ENCODE measurements around the gene CDC7. TPM values are rescaled to one million over a fixed set of nuclear protein-coding genes. Genes with fewer than 3 reads are reported as not detected.
A peak's percentile ranks its signal among the peaks of the same experiment; 100 is the strongest.

The CDC7 gene
- total RNA-seq, 3 donors from 2014 or later (not counting 1 experiment from before 2014, with no cell fraction given), result 7.2 to 11.4 (median 7.9) TPM

GRCh38 chr1:91537987-91538304 is 37.3 kb downstream of the CDC7 start:
- H3K27me3 Mint-ChIP-seq (ENCODE audit: low read depth in 2 of 2), result no peaks in the 10 kb centered on the region

GRCh38 chr1:91540910-91541309 is 40.3 kb downstream of the CDC7 start:
- Mint-ChIP-seq H3K9me3 (peaks cover 0 to 3% of the 10 kb centered on the region in 2 donors), H3K36me3 (no peaks in the 10 kb centered on the region), H3K4me3 (peak overlapping the region; percentile 62), H3K27me3 (ENCODE audit: low read depth in 2 of 2) (no peaks in the 10 kb centered on the region), H3K27ac (peak overlapping the region; percentile 76 to 99), H3K4me1 (peaks cover 87 to 90% of the 10 kb centered on the region in 2 donors)
- ATAC-seq (peak in 2 of 3 donors; percentile 43 to 56), DNase-seq (no peak)
- TF ChIP-seq CTCF (IDR thresholded peaks at IDR 0.05), result no peak
- Histone ChIP-seq H3K27ac (ENCODE audit: low read length) (peak overlapping the region; percentile 60), H3K4me1 (ENCODE audit: control insufficient read depth, insufficient read depth, low read length) (peaks cover 40% of the 10 kb centered on the region), H3K4me3 (ENCODE audit: low read length) (no peak overlapping the region), H3K36me3 (ENCODE audit: control insufficient read depth, insufficient read depth, low read length) (no peaks in the 10 kb centered on the region), H3K27me3 (ENCODE audit: control insufficient read depth, insufficient read depth, low read length) (no peaks in the 10 kb centered on the region), H3K9me3 (ENCODE audit: control insufficient read depth, insufficient read depth, low read length) (peaks cover 14% of the 10 kb centered on the region)
- 100% methylated on average over 1 of the region's 1 CpG for WGBS (ENCODE audit: insufficient coverage)
- intact Hi-C loops (cut with micrococcal nuclease), result loop anchor here (2.0 to 5.0 kb wide), 3 partner anchors 14 to 36 kb away; no protein-coding TSS in a partner anchor

More at GRCh38 chr1:91537987-91538304, 37.3 kb downstream of the CDC7 start:
- H3K36me3 ChIP-seq (ENCODE audit: control insufficient read depth, insufficient read depth, low read length), result no peaks in the 10 kb centered on the region
- no peak overlapping the region for H3K4me3 Mint-ChIP-seq
- intact Hi-C loops (cut with micrococcal nuclease), result no loop called here
- H3K4me1 Mint-ChIP-seq, result peaks cover 82% of the 10 kb centered on the region in 2 donors
- peak overlapping the region; percentile 76 to 99 for H3K27ac Mint-ChIP-seq
- peaks cover 49% of the 10 kb centered on the region for H3K4me1 ChIP-seq (ENCODE audit: control insufficient read depth, insufficient read depth, low read length)
- no peak overlapping the region for H3K27ac ChIP-seq (ENCODE audit: low read length)
- 100% methylated on average over 1 of the region's 2 CpGs for WGBS (ENCODE audit: insufficient coverage)
- H3K36me3 Mint-ChIP-seq, result no peaks in the 10 kb centered on the region
- ATAC-seq, result no peak
- H3K4me3 ChIP-seq (ENCODE audit: low read length), result no peak overlapping the region
- H3K27me3 ChIP-seq (ENCODE audit: control insufficient read depth, insufficient read depth, low read length), result no peaks in the 10 kb centered on the region
- peaks cover 14% of the 10 kb centered on the region for H3K9me3 ChIP-seq (ENCODE audit: control insufficient read depth, insufficient read depth, low read length)
- TF ChIP-seq CTCF (IDR thresholded peaks at IDR 0.05), result no peak
- H3K9me3 Mint-ChIP-seq, result peaks cover 0 to 3% of the 10 kb centered on the region in 2 donors
- DNase-seq, result no peak

- Histone ChIP-seq H3K27ac (ENCODE audit: low read length) (peak overlapping the region; percentile 60), H3K36me3 (ENCODE audit: control insufficient read depth, insufficient read depth, low read length) (no peaks in the 10 kb centered on the region), H3K27me3 (ENCODE audit: control insufficient read depth, insufficient read depth, low read length) (no peaks in the 10 kb centered on the region), H3K4me1 (ENCODE audit: control insufficient read depth, insufficient read depth, low read length) (peaks cover 51% of the 10 kb centered on the region), H3K9me3 (ENCODE audit: control insufficient read depth, insufficient read depth, low read length) (peaks cover 14% of the 10 kb centered on the region), H3K4me3 (ENCODE audit: low read length) (no peak overlapping the region)
- DNase-seq (peak in 1 of 2 donors; percentile 21), ATAC-seq (peak; percentile 27 to 48 (median 39))
- peak overlapping the region; percentile 72 for H3K4me3 Mint-ChIP-seq
- 44% methylated on average over 3 of the region's 5 CpGs for WGBS (ENCODE audit: insufficient coverage)
- H3K27me3 Mint-ChIP-seq (ENCODE audit: low read depth in 2 of 2), result no peaks in the 10 kb centered on the region
- H3K9me3 Mint-ChIP-seq, result peaks cover 0 to 3% of the 10 kb centered on the region in 2 donors
- peak overlapping the region; percentile 76 to 99 for H3K27ac Mint-ChIP-seq
- intact Hi-C loops (cut with micrococcal nuclease), result loop anchor here (2.0 to 5.0 kb wide), 3 partner anchors 13 to 35 kb away; no protein-coding TSS in a partner anchor
- H3K36me3 Mint-ChIP-seq, result no peaks in the 10 kb centered on the region
- peaks cover 94% of the 10 kb centered on the region in 2 donors for H3K4me1 Mint-ChIP-seq
- no peak for TF ChIP-seq CTCF (IDR thresholded peaks at IDR 0.05)
Measured at GRCh38 chr1:91541918-91542533, 41.4 kb downstream of the CDC7 start.

Measured in natural killer cell (primary cell).